GM19238 (cell line): ENCODE results near the gene AKAP13.

Source experiments
- DNase-seq: peaks from one replicate; pipeline ENCODE4 v3.0.0; 2011; ENCODE audit warnings: low spot score; ENCODE audit not compliant: insufficient read length

AKAP13 gene

GRCh38 chr15:85725564-85725963 lies 345.2 kb downstream of the AKAP13 start:
- no peak for DNase-seq

GRCh38 chr15:85726454-85726853 lies 346.1 kb downstream of the AKAP13 start:
- DNase-seq, result no peak

- DNase-seq, result no peak
Measured at GRCh38 chr15:85727068-85727467, 346.7 kb downstream of the AKAP13 start.

GRCh38 chr15:85730001-85730820 lies 349.8 kb downstream of the AKAP13 start:
- no peak for DNase-seq

- DNase-seq, result no peak
Measured at GRCh38 chr15:85733416-85733815, 353.0 kb downstream of the AKAP13 start.

- DNase-seq, result no peak
Measured at GRCh38 chr15:85737061-85737460, 356.7 kb downstream of the AKAP13 start.

- no peak for DNase-seq
Measured at GRCh38 chr15:85741021-85741421, 360.6 kb downstream of the AKAP13 start.

GRCh38 chr15:85741662-85742061 lies 361.3 kb downstream of the AKAP13 start:
- DNase-seq, result no peak

- no peak for DNase-seq
Measured at GRCh38 chr15:85742186-85742821, 361.9 kb downstream of the AKAP13 start.

- DNase-seq, result no peak
Measured at GRCh38 chr15:85743392-85744055, 363.1 kb downstream of the AKAP13 start.

- no peak for DNase-seq
Measured at GRCh38 chr15:85744579-85744978, 364.2 kb downstream of the AKAP13 start.

- DNase-seq, result no peak
Measured at GRCh38 chr15:85745023-85745422, 364.6 kb downstream of the AKAP13 start.

- DNase-seq, result no peak
Measured at GRCh38 chr15:85745525-85746150, 365.2 kb downstream of the AKAP13 start.

GRCh38 chr15:85746641-85747040 lies 366.2 kb downstream of the AKAP13 start:
- no peak for DNase-seq

GRCh38 chr15:85748176-85748575 lies 367.8 kb downstream of the AKAP13 start:
- no peak for DNase-seq

GRCh38 chr15:85748729-85749128 lies 368.3 kb downstream of the AKAP13 start:
- no peak for DNase-seq

- DNase-seq, result no peak
Measured at GRCh38 chr15:85749261-85750151, 369.1 kb downstream of the AKAP13 start.

GRCh38 chr15:85750319-85751290 lies 370.2 kb downstream of the AKAP13 start:
- no peak for DNase-seq

- DNase-seq, result no peak
Measured at GRCh38 chr15:85751291-85752123, 371.1 kb downstream of the AKAP13 start.
